Loucy (cell line): ENCODE measurements around the gene CAMTA1.

Source experiments
- H2AFZ ChIP-seq: fragments of 200-600 bp; sonication (generic); 2 replicates; pipeline ENCODE4 v1.6.0; 2016; ENCODE audit warnings: antibody characterized with exemption, mild to moderate bottlenecking, low read length, moderate library complexity
- H3F3A ChIP-seq: fragments of 200-600 bp; 2 replicates; pipeline ENCODE4 v1.6.0; 2016; ENCODE audit warnings: antibody characterized with exemption, low read depth, mild to moderate bottlenecking
- H3K27me3 ChIP-seq: fragments of 200-600 bp; sonication (generic); 2 replicates; pipeline ENCODE4 v1.6.1; 2014; ENCODE audit warnings: low read length, mild to moderate bottlenecking; ENCODE audit not compliant: insufficient read depth, poor library complexity, severe bottlenecking
- H3K36me3 ChIP-seq: fragments of 200-600 bp; sonication (generic); 2 replicates; pipeline ENCODE4 v1.6.1; 2016; ENCODE audit warnings: low read length; ENCODE audit not compliant: insufficient read depth
- H3K4me1 ChIP-seq: fragments of 200-600 bp; sonication (generic); 2 replicates; pipeline ENCODE4 v1.5.1; 2014; ENCODE audit warnings: low read length, mild to moderate bottlenecking; ENCODE audit not compliant: insufficient read depth, poor library complexity, severe bottlenecking
- H3K4me2 ChIP-seq: fragments of 200-600 bp; sonication (generic); 2 replicates; pipeline ENCODE4 v1.6.0; 2014; ENCODE audit warnings: antibody characterized with exemption, low read length, low read depth, mild to moderate bottlenecking; ENCODE audit not compliant: poor library complexity, severe bottlenecking
- H3K4me3 ChIP-seq: fragments of 200-600 bp; sonication (generic); 2 replicates; pipeline ENCODE4 v1.5.1; 2014; ENCODE audit warnings: low read length, mild to moderate bottlenecking, mixed read lengths; ENCODE audit not compliant: poor library complexity, severe bottlenecking
- H3K79me2 ChIP-seq: fragments of 200-600 bp; sonication (generic); 2 replicates; pipeline ENCODE4 v1.6.1; 2014; ENCODE audit warnings: low read length; ENCODE audit not compliant: insufficient read depth
- H3K9ac ChIP-seq: fragments of 200-600 bp; sonication (generic); 2 replicates; pipeline ENCODE4 v1.6.0; 2014; ENCODE audit warnings: mild to moderate bottlenecking, low read depth, low read length, moderate library complexity; ENCODE audit not compliant: poor library complexity, severe bottlenecking
- H3K9me2 ChIP-seq: fragments of 200-600 bp; sonication (generic); replicated peaks from 2 replicates; pipeline ENCODE4 v1.6.1; 2016; ENCODE audit warnings: low read depth, low read length, mixed read lengths
- H3K9me3 ChIP-seq: fragments of 200-600 bp; sonication (generic); 2 replicates; pipeline ENCODE4 v1.6.1; 2014; ENCODE audit warnings: mild to moderate bottlenecking, antibody characterized with exemption, low read length, low read depth; ENCODE audit not compliant: insufficient read depth
- H4K20me1 ChIP-seq: fragments of 200-600 bp; sonication (generic); 2 replicates; pipeline ENCODE4 v1.6.0; 2014; ENCODE audit warnings: antibody characterized with exemption, low read length, mild to moderate bottlenecking; ENCODE audit not compliant: insufficient read depth, poor library complexity, severe bottlenecking
- EZH2phosphoT487 ChIP-seq: fragments of 200-600 bp; IDR thresholded peaks from 2 replicates; pipeline ENCODE4 v1.6.1; 2018; ENCODE audit warnings: antibody characterized with exemption, mild to moderate bottlenecking, moderate library complexity, borderline replicate concordance
- TF ChIP-seq, protein P1 (sequence below): fragments of 200-600 bp; sonication (generic); conservative IDR thresholded peaks from 2 replicates; pipeline ENCODE4 v1.5.1; 2014; ENCODE audit warnings: mild to moderate bottlenecking, antibody characterized with exemption, low read length

Gene CAMTA1

DNA sequence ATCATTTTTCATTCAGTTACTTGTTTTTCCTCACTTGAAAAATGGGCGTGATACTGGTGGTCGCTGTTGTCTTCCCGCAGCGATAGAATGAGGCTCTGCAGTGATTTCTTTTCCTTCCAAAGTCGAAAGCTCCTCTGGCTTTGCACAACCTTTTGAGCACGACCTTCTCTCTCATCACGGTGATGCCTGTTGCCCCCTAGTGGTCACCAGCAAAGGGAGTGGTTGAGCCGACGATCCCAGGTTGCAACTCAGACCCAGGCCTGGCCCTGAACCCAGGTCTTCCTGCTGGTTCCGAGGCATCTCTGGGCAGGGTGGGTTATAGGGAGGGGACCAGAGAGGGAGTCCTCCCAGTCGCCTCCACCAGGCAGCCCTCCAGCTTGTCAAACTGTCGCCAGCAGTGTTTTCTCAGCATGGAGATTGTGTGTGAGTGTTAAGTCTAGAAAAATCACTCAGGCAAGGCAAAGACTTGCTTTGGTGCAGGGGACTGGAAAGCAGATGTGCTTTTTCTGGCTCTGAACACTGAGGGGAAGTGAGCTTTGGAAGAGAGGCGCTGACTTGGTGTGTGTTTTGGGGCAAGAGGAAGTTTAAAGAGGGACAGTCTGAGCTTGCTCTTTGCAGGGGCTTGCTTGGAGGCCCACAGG is 285.3 kb downstream of the CAMTA1 start:
- Histone ChIP-seq H4K20me1 (no peaks in the 10 kb centered on the region), H3K4me1 (no peaks in the 10 kb centered on the region), H3K9ac (no peak overlapping the region), H3K4me3 (no peak overlapping the region), H3K9me3 (no peaks in the 10 kb centered on the region), H3K36me3 (no peaks in the 10 kb centered on the region), H3F3A (no peaks in the 10 kb centered on the region), H3K27me3 (no peaks in the 10 kb centered on the region), H2AFZ (no peak overlapping the region), H3K4me2 (no peak overlapping the region), H3K79me2 (no peaks in the 10 kb centered on the region), H3K9me2 (no peaks in the 10 kb centered on the region)
- no peak for TF ChIP-seq EZH2phosphoT487
- TF ChIP-seq, protein P1, sequence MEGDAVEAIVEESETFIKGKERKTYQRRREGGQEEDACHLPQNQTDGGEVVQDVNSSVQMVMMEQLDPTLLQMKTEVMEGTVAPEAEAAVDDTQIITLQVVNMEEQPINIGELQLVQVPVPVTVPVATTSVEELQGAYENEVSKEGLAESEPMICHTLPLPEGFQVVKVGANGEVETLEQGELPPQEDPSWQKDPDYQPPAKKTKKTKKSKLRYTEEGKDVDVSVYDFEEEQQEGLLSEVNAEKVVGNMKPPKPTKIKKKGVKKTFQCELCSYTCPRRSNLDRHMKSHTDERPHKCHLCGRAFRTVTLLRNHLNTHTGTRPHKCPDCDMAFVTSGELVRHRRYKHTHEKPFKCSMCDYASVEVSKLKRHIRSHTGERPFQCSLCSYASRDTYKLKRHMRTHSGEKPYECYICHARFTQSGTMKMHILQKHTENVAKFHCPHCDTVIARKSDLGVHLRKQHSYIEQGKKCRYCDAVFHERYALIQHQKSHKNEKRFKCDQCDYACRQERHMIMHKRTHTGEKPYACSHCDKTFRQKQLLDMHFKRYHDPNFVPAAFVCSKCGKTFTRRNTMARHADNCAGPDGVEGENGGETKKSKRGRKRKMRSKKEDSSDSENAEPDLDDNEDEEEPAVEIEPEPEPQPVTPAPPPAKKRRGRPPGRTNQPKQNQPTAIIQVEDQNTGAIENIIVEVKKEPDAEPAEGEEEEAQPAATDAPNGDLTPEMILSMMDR: peak; percentile 91

DNA sequence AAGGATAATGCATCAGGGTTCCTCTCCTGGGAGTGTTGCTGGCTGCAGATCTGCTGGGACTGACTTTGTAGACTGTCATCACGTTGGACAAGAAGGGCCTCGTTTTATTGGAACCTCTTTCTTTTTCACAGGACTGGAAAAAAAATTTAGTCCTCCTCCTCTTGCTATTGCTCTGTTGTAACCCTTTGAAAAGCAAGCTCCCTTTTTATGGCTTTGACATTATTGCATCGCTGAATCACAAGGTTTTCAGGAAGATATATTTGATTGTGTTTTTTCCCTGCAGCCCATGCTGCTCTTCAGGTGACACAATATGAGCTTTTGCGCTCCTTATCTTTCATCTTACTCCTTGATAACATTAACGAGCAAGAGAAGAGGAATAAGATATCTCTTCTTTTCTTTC is 290.9 kb downstream of the CAMTA1 start:
- H3K79me2 ChIP-seq: no peaks in the 10 kb centered on the region
- no peaks in the 10 kb centered on the region for H3K9me2 ChIP-seq
- H3F3A ChIP-seq: no peaks in the 10 kb centered on the region
- no peaks in the 10 kb centered on the region for H3K4me1 ChIP-seq
- TF ChIP-seq, protein P1: no peak
- no peak for TF ChIP-seq EZH2phosphoT487
- no peak overlapping the region for H2AFZ ChIP-seq
- H3K9ac ChIP-seq: no peak overlapping the region
- no peaks in the 10 kb centered on the region for H4K20me1 ChIP-seq
- H3K36me3 ChIP-seq: no peaks in the 10 kb centered on the region
- no peak overlapping the region for H3K4me3 ChIP-seq
- no peaks in the 10 kb centered on the region for H3K27me3 ChIP-seq
- no peaks in the 10 kb centered on the region for H3K9me3 ChIP-seq
- no peak overlapping the region for H3K4me2 ChIP-seq

DNA sequence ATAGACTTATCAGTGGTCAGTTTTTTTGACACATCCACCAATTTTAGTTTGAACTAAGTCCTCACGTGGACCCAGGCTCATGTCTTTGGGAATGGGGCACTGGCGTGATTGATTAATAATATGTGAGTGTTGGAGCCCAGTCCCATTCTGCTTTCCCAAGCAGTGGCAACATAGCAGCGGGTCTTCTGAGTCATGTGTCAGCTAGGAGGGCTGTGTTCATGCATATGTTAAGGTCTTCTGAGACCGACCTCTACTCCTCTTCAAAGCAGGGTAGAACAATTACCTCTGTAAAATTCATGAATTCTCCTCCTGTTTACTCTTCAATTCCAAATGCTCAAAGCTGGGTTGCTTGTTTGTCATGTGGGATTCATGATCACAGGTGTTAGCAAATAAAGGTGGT is 291.3 kb downstream of the CAMTA1 start:
- H3K79me2 ChIP-seq: no peaks in the 10 kb centered on the region
- no peaks in the 10 kb centered on the region for H3K9me3 ChIP-seq
- no peak overlapping the region for H3K4me2 ChIP-seq
- no peak overlapping the region for H3K9ac ChIP-seq
- H3K27me3 ChIP-seq: no peaks in the 10 kb centered on the region
- TF ChIP-seq, protein P1: no peak
- TF ChIP-seq EZH2phosphoT487: no peak
- H3K36me3 ChIP-seq: no peaks in the 10 kb centered on the region
- H3F3A ChIP-seq: no peaks in the 10 kb centered on the region
- no peaks in the 10 kb centered on the region for H4K20me1 ChIP-seq
- H3K4me3 ChIP-seq: no peak overlapping the region
- H3K4me1 ChIP-seq: no peaks in the 10 kb centered on the region
- H3K9me2 ChIP-seq: no peaks in the 10 kb centered on the region
- no peak overlapping the region for H2AFZ ChIP-seq
